Measurements from ENCODE around the gene NTN5.

The NTN5 gene

DNA sequence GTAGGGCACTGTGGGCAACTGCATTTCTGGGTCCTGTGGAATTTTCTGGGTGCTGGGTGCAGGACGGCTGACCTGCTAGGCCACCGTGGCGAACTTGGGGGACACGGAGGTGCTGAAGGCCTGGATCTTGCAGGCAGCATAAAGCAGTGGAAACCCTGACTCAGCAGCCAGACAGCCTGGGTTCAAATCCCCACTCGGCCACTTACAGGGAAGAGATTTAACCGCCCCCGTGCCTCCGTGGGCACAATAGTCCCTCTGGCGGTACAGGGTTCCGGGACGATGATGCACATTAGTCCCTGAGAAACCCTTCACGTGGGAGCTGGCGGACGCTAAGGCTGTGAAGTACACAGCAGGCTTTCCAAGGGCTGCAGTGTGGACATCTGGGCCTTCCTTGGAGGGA is 60.9 kb downstream of the NTN5 start:
- no peak overlapping the region for H3K27ac ChIP-seq
- CTCF ChIA-PET, result no interaction called here
- DNase-seq (ENCODE audit: low spot score), result no peak
- TF ChIP-seq, protein P1, sequence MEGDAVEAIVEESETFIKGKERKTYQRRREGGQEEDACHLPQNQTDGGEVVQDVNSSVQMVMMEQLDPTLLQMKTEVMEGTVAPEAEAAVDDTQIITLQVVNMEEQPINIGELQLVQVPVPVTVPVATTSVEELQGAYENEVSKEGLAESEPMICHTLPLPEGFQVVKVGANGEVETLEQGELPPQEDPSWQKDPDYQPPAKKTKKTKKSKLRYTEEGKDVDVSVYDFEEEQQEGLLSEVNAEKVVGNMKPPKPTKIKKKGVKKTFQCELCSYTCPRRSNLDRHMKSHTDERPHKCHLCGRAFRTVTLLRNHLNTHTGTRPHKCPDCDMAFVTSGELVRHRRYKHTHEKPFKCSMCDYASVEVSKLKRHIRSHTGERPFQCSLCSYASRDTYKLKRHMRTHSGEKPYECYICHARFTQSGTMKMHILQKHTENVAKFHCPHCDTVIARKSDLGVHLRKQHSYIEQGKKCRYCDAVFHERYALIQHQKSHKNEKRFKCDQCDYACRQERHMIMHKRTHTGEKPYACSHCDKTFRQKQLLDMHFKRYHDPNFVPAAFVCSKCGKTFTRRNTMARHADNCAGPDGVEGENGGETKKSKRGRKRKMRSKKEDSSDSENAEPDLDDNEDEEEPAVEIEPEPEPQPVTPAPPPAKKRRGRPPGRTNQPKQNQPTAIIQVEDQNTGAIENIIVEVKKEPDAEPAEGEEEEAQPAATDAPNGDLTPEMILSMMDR (conservative IDR thresholded peaks at IDR 0.05; ENCODE audit: low read depth), result no peak
- POLR2A ChIA-PET (ENCODE audit: low non-redundant PET), result interaction anchor here (0.5 to 0.6 kb wide), 2 partner anchors 94 to 291 kb away, joined by 3 to 5 read pairs; no protein-coding TSS in a partner anchor
